Astrocyte (in vitro differentiated cells and primary cell): ENCODE data around the gene TMOD3. TPM values are rescaled to one million over a fixed set of nuclear protein-coding genes. Genes with fewer than 3 reads are reported as not detected.

Experiments used
- DNase-seq: peaks from one replicate; pipeline ENCODE4 v3.0.0-alpha.2; 2010; ENCODE audit warnings: low read depth
- FAIRE-seq: peaks from 2 replicates; lab custom pipeline; 2011; peaks lifted over from hg19 to GRCh38; lab: Jason Lieb, UNC
- H2AFZ ChIP-seq: 2 replicates; pipeline ENCODE4 v1.6.0; 2012; ENCODE audit warnings: low read depth, low read length, inconsistent platforms
- H3K27ac ChIP-seq: 2 replicates; pipeline ENCODE4 v1.5.1; 2011; ENCODE audit warnings: low read depth, low read length, inconsistent platforms
- H3K27me3 ChIP-seq: 2 replicates; pipeline ENCODE4 v1.6.0; 2011; ENCODE audit warnings: low read length, inconsistent platforms; ENCODE audit not compliant: insufficient read depth
- H3K36me3 ChIP-seq: 2 replicates; pipeline ENCODE4 v1.5.1; 2011; ENCODE audit warnings: low read length, inconsistent platforms; ENCODE audit not compliant: insufficient read depth
- H3K4me1 ChIP-seq: 2 replicates; pipeline ENCODE4 v1.5.1; 2011; ENCODE audit warnings: low read length, inconsistent platforms; ENCODE audit not compliant: insufficient read depth
- H3K4me2 ChIP-seq: 2 replicates; pipeline ENCODE4 v1.6.0; 2012; ENCODE audit warnings: low read length, inconsistent platforms
- H3K4me3 ChIP-seq: 2 replicates; pipeline ENCODE4 v1.5.1; 2011; ENCODE audit warnings: low read depth, mild to moderate bottlenecking, low read length, inconsistent platforms; ENCODE audit not compliant: insufficient read depth
- H3K79me2 ChIP-seq: 2 replicates; pipeline ENCODE4 v1.6.0; 2012; ENCODE audit warnings: mild to moderate bottlenecking, low read length, inconsistent platforms; ENCODE audit not compliant: insufficient read depth
- H3K9ac ChIP-seq: 2 replicates; pipeline ENCODE4 v1.6.0; 2012; ENCODE audit warnings: mild to moderate bottlenecking, low read length, inconsistent platforms
- H3K9me3 ChIP-seq: 2 replicates; pipeline ENCODE4 v1.5.1; 2012; ENCODE audit warnings: low read depth, mild to moderate bottlenecking, low read length, inconsistent platforms; ENCODE audit not compliant: insufficient read depth
- H4K20me1 ChIP-seq: 2 replicates; pipeline ENCODE4 v1.6.0; 2012; ENCODE audit warnings: low read length, inconsistent platforms; ENCODE audit not compliant: insufficient read depth
- H3K27ac Mint-ChIP-seq: one replicate; pipeline ENCODE4 v1.8.0; 2021; ENCODE audit warnings: mild to moderate bottlenecking, mixed read lengths; ENCODE audit not compliant: unreplicated experiment
- H3K27me3 Mint-ChIP-seq: one replicate; pipeline ENCODE4 v1.8.0; 2021; ENCODE audit warnings: low read depth, mixed read lengths; ENCODE audit not compliant: unreplicated experiment
- H3K36me3 Mint-ChIP-seq: one replicate; pipeline ENCODE4 v1.8.0; 2021; ENCODE audit warnings: low read depth, mixed read lengths; ENCODE audit not compliant: unreplicated experiment
- H3K4me1 Mint-ChIP-seq: one replicate; pipeline ENCODE4 v1.8.0; 2021; ENCODE audit warnings: low read depth, mixed read lengths; ENCODE audit not compliant: unreplicated experiment
- H3K4me3 Mint-ChIP-seq: one replicate; pipeline ENCODE4 v1.8.0; 2021; ENCODE audit warnings: mild to moderate bottlenecking, moderate library complexity, mixed read lengths; ENCODE audit not compliant: unreplicated experiment
- H3K9me3 Mint-ChIP-seq: one replicate; pipeline ENCODE4 v1.8.0; 2021; ENCODE audit warnings: mild to moderate bottlenecking, mixed read lengths; ENCODE audit not compliant: unreplicated experiment
- EZH2 ChIP-seq: IDR thresholded peaks from 2 replicates; pipeline ENCODE4 v1.6.1; 2012; ENCODE audit warnings: mild to moderate bottlenecking, low read length, inconsistent platforms; ENCODE audit not compliant: insufficient read depth
- total RNA-seq: library from RNA; stranded (reverse); gene quantifications from 2 replicates; pipeline ENCODE4 v1.2.1, GENCODE V29; 2021
- TF ChIP-seq, protein P1 (sequence below): IDR thresholded peaks from 2 replicates; pipeline ENCODE4 v1.5.1; 2011; ENCODE audit warnings: low read depth, mild to moderate bottlenecking, inconsistent platforms, low read length, moderate library complexity; ENCODE audit not compliant: insufficient read depth

TMOD3 gene
- total RNA-seq, 1 donor from 2014 or later, result 65.2 TPM

DNA sequence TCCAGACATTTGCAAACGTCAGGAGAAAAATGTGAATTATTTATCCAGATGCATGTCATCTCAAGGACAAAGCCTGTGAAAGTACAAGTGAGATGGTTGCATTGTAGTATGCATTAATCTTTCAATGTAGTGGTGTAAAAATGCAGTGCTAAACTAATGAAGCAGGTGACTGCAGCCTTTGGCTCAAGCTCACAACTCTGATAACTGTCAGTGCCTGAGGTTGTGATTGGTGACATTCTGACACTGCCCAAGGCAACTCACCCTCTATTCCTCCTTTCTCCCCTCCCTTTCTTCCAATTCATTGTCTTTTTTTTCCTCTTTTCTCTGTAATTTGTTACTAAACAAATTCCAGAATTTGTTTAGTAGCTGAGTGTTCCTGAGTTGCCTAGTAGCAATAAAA lies 20.0 kb upstream of the TMOD3 start:
- Mint-ChIP-seq H3K9me3 (no peaks in the 10 kb centered on the region), H3K4me1 (no peaks in the 10 kb centered on the region), H3K27ac (no peak overlapping the region), H3K36me3 (peaks cover 7% of the 10 kb centered on the region), H3K4me3 (no peak overlapping the region), H3K27me3 (no peaks in the 10 kb centered on the region)
- Histone ChIP-seq H3K9ac (no peak overlapping the region), H3K4me2 (no peak overlapping the region), H3K4me1 (no peaks in the 10 kb centered on the region), H4K20me1 (no peaks in the 10 kb centered on the region), H3K4me3 (no peak overlapping the region), H3K27me3 (no peaks in the 10 kb centered on the region), H3K9me3 (no peaks in the 10 kb centered on the region), H2AFZ (no peak overlapping the region), H3K79me2 (no peaks in the 10 kb centered on the region), H3K27ac (no peak overlapping the region), H3K36me3 (no peaks in the 10 kb centered on the region)
- DNase-seq (no peak), FAIRE-seq (no peak)
- TF ChIP-seq, protein P1, sequence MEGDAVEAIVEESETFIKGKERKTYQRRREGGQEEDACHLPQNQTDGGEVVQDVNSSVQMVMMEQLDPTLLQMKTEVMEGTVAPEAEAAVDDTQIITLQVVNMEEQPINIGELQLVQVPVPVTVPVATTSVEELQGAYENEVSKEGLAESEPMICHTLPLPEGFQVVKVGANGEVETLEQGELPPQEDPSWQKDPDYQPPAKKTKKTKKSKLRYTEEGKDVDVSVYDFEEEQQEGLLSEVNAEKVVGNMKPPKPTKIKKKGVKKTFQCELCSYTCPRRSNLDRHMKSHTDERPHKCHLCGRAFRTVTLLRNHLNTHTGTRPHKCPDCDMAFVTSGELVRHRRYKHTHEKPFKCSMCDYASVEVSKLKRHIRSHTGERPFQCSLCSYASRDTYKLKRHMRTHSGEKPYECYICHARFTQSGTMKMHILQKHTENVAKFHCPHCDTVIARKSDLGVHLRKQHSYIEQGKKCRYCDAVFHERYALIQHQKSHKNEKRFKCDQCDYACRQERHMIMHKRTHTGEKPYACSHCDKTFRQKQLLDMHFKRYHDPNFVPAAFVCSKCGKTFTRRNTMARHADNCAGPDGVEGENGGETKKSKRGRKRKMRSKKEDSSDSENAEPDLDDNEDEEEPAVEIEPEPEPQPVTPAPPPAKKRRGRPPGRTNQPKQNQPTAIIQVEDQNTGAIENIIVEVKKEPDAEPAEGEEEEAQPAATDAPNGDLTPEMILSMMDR, result no peak
- no peak for TF ChIP-seq EZH2

DNA sequence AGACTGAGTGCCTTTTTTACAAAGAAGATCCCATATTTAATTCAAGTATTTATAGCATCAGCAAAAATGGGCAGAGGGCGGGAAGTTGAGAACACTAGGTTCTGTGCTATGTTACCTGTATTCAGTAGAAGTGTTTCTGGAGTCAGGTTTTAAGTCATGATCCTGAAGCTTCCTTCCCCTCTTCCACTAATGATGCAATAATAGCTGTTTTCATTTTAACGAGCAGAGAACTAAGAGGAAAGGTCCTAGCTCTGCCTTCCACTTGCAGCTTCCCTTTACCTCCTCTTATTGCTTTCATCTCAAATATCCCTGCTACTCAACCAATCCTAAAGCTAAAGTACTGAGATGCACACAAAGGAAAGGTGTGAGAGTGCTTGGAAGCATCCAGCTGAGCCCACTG lies 16.9 kb upstream of the TMOD3 start:
- no peaks in the 10 kb centered on the region for H3K27me3 Mint-ChIP-seq
- no peaks in the 10 kb centered on the region for H3K36me3 Mint-ChIP-seq
- TF ChIP-seq, protein P1, result no peak
- no peak for TF ChIP-seq EZH2
- no peaks in the 10 kb centered on the region for H4K20me1 ChIP-seq
- no peaks in the 10 kb centered on the region for H3K4me1 ChIP-seq
- no peak overlapping the region for H3K4me3 Mint-ChIP-seq
- H2AFZ ChIP-seq, result no peak overlapping the region
- DNase-seq, result no peak
- H3K9me3 ChIP-seq, result no peaks in the 10 kb centered on the region
- no peak overlapping the region for H3K4me2 ChIP-seq
- H3K27ac Mint-ChIP-seq, result no peak overlapping the region
- H3K4me3 ChIP-seq, result no peak overlapping the region
- H3K27me3 ChIP-seq, result no peaks in the 10 kb centered on the region
- no peak overlapping the region for H3K9ac ChIP-seq
- H3K27ac ChIP-seq, result no peak overlapping the region
- FAIRE-seq, result no peak
- H3K36me3 ChIP-seq, result no peaks in the 10 kb centered on the region
- H3K79me2 ChIP-seq, result no peaks in the 10 kb centered on the region
- no peaks in the 10 kb centered on the region for H3K9me3 Mint-ChIP-seq
- H3K4me1 Mint-ChIP-seq, result no peaks in the 10 kb centered on the region

GRCh38 chr15:51814606-51815005 lies 14.8 kb upstream of the TMOD3 start:
- Histone ChIP-seq H2AFZ (no peak overlapping the region), H3K36me3 (no peaks in the 10 kb centered on the region), H3K9me3 (no peaks in the 10 kb centered on the region), H3K27ac (no peak overlapping the region), H3K4me2 (no peak overlapping the region), H3K27me3 (no peaks in the 10 kb centered on the region), H3K4me3 (no peak overlapping the region), H4K20me1 (no peaks in the 10 kb centered on the region), H3K4me1 (no peaks in the 10 kb centered on the region), H3K79me2 (no peaks in the 10 kb centered on the region), H3K9ac (no peak overlapping the region)
- H3K27ac Mint-ChIP-seq, result no peak overlapping the region
- H3K4me3 Mint-ChIP-seq, result no peak overlapping the region
- TF ChIP-seq EZH2, result no peak
- TF ChIP-seq, protein P1, result no peak
- H3K9me3 Mint-ChIP-seq, result peaks cover 2% of the 10 kb centered on the region
- H3K36me3 Mint-ChIP-seq, result no peaks in the 10 kb centered on the region
- DNase-seq (peak; percentile 7), FAIRE-seq (no peak)
- no peaks in the 10 kb centered on the region for H3K27me3 Mint-ChIP-seq
- H3K4me1 Mint-ChIP-seq, result no peaks in the 10 kb centered on the region
